HUES64 (cell line): ENCODE data around the gene TAOK1.

Experiments
- H3K27ac ChIP-seq: 2 replicates; pipeline ENCODE4 v1.7.0; 2013; ENCODE audit warnings: low read depth, low read length, inconsistent platforms
- H3K27me3 ChIP-seq: 2 replicates; pipeline ENCODE4 v1.6.1; 2013; ENCODE audit warnings: mild to moderate bottlenecking, low read length; ENCODE audit not compliant: insufficient read depth
- H3K36me3 ChIP-seq: 2 replicates; pipeline ENCODE4 v1.6.1; 2013; ENCODE audit warnings: mild to moderate bottlenecking, low read length; ENCODE audit not compliant: insufficient read depth
- H3K4me1 ChIP-seq: 2 replicates; pipeline ENCODE4 v1.6.1; 2013; ENCODE audit warnings: mild to moderate bottlenecking, low read length, moderate library complexity; ENCODE audit not compliant: insufficient read depth
- H3K4me3 ChIP-seq: 2 replicates; pipeline ENCODE4 v1.5.1; 2013; ENCODE audit warnings: mild to moderate bottlenecking, low read length, moderate library complexity
- H3K9ac ChIP-seq: 2 replicates; pipeline ENCODE4 v1.6.1; 2013; ENCODE audit warnings: mild to moderate bottlenecking, low read depth, low read length
- H3K9me3 ChIP-seq: 2 replicates; pipeline ENCODE4 v1.6.1; 2013; ENCODE audit warnings: low read depth, low read length; ENCODE audit not compliant: insufficient read depth
- WGBS: fragments of 150-250, 120-280 bp; methylation state at CpG from one replicate; pipeline ENCODE4 v1.1.7; 2013; ENCODE audit warnings: missing lambda C conversion rate; 5-methylcytosine and 5-hydroxymethylcytosine counted together

The TAOK1 gene

DNA sequence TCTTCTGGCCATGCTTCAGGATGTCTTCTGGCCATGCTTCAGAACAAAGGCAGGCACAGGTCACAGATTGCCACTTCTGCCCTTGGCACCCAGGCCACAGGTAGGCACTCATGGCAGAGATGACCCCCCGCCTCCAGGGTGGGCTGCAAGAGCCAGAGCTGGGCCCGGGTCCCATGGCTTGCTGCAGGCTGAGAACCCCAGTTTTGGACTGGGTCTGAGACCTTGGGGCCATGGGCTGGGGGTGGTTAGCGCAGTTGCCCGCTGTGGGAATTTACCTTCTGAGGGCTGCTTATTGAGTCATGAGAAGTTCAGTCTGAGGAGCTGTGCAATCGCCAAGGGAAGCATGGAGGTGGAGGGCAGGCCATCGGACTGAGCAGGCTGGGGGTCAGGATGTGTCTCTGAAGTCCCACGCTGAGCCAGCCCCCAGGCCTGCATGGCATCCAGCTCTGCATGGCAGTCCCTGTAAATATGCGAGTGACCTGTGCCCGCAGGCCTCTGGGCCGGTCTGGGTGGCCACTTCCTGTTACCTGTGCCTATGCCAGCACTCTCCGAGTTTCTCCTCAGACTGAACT, 204.4 kb downstream of the TAOK1 start:
- 86% methylated on average over 11 of the region's 11 CpGs for WGBS
- Histone ChIP-seq H3K9ac (no peak overlapping the region), H3K4me1 (peaks cover 39% of the 10 kb centered on the region), H3K27ac (no peak overlapping the region), H3K9me3 (no peaks in the 10 kb centered on the region), H3K36me3 (no peaks in the 10 kb centered on the region), H3K27me3 (peaks cover 19% of the 10 kb centered on the region), H3K4me3 (peak overlapping the region; percentile 62; the same call in 1 of the 2 replicates)

- Histone ChIP-seq H3K9ac (no peak overlapping the region), H3K36me3 (no peaks in the 10 kb centered on the region), H3K4me1 (peaks cover 32% of the 10 kb centered on the region), H3K9me3 (no peaks in the 10 kb centered on the region), H3K4me3 (no peak overlapping the region), H3K27me3 (peaks cover 13% of the 10 kb centered on the region), H3K27ac (no peak overlapping the region)
- 64% methylated on average over 5 of the region's 7 CpGs for WGBS
These were observed 205.2 kb downstream of the TAOK1 start for GRCh38 chr17:29595107-29595942.

- Histone ChIP-seq H3K4me3 (no peak overlapping the region), H3K27me3 (peaks cover 8% of the 10 kb centered on the region; the same call in 1 of the 2 replicates), H3K9ac (no peak overlapping the region), H3K9me3 (no peaks in the 10 kb centered on the region), H3K4me1 (peaks cover 27% of the 10 kb centered on the region), H3K27ac (no peak overlapping the region), H3K36me3 (no peaks in the 10 kb centered on the region)
- WGBS: 87% methylated on average over 9 of the region's 12 CpGs
These were observed 206.0 kb downstream of the TAOK1 start for GRCh38 chr17:29595943-29596774.

GRCh38 chr17:29596811-29597210, 206.6 kb downstream of the TAOK1 start:
- WGBS: 54% methylated on average over 9 of the region's 9 CpGs
- Histone ChIP-seq H3K27me3 (peaks cover 8% of the 10 kb centered on the region; the same call in 1 of the 2 replicates), H3K9me3 (no peaks in the 10 kb centered on the region), H3K36me3 (no peaks in the 10 kb centered on the region), H3K4me1 (peaks cover 27% of the 10 kb centered on the region), H3K4me3 (no peak overlapping the region), H3K27ac (no peak overlapping the region), H3K9ac (no peak overlapping the region)

- H3K27me3 ChIP-seq: peaks cover 8% of the 10 kb centered on the region; the same call in 1 of the 2 replicates
- no peak overlapping the region for H3K9ac ChIP-seq
- WGBS: 40% methylated on average over 12 of the region's 13 CpGs
- H3K4me1 ChIP-seq: peaks cover 22% of the 10 kb centered on the region
- H3K9me3 ChIP-seq: no peaks in the 10 kb centered on the region
- no peaks in the 10 kb centered on the region for H3K36me3 ChIP-seq
- no peak overlapping the region for H3K4me3 ChIP-seq
- H3K27ac ChIP-seq: no peak overlapping the region
These were observed 207.4 kb downstream of the TAOK1 start for GRCh38 chr17:29597361-29598172.
